GM12875 (cell line): ENCODE data around the gene OVCH2.
A peak's percentile ranks its signal among the peaks of the same experiment; 100 is the strongest.

ENCODE experiments used
- H3K4me3 ChIP-seq: one replicate; pipeline ENCODE4 v1.5.1; 2011; ENCODE audit warnings: low read depth, low read length, control low read depth
- TF ChIP-seq, protein P1 (sequence below): IDR thresholded peaks from 2 replicates; pipeline ENCODE4 v1.5.1; 2011; ENCODE audit warnings: low read depth, mild to moderate bottlenecking, control low read depth, inconsistent platforms, low read length, moderate library complexity, borderline replicate concordance; ENCODE audit not compliant: insufficient read depth

The OVCH2 gene

DNA sequence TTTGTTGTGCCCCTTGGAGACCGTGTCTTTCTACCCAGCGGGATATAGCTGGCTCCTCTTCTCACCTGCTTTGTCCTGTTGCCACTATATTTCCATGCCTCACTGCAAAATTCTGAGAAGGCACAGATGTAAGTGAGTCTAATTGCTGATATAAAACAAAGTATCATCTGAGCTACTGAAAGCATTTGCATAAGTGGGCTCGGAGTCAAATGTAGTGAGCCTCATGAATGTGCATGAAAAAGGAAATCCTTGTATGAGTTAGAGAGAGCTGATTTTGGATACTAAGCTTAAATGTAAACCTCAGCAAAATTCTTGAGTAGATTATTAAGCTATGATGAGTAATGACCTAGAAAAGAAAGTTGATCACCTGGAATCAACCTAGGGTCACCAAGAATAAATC lies 13.9 kb downstream of the OVCH2 start:
- TF ChIP-seq, protein P1, sequence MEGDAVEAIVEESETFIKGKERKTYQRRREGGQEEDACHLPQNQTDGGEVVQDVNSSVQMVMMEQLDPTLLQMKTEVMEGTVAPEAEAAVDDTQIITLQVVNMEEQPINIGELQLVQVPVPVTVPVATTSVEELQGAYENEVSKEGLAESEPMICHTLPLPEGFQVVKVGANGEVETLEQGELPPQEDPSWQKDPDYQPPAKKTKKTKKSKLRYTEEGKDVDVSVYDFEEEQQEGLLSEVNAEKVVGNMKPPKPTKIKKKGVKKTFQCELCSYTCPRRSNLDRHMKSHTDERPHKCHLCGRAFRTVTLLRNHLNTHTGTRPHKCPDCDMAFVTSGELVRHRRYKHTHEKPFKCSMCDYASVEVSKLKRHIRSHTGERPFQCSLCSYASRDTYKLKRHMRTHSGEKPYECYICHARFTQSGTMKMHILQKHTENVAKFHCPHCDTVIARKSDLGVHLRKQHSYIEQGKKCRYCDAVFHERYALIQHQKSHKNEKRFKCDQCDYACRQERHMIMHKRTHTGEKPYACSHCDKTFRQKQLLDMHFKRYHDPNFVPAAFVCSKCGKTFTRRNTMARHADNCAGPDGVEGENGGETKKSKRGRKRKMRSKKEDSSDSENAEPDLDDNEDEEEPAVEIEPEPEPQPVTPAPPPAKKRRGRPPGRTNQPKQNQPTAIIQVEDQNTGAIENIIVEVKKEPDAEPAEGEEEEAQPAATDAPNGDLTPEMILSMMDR, result no peak
- H3K4me3 ChIP-seq, result no peak overlapping the region

DNA sequence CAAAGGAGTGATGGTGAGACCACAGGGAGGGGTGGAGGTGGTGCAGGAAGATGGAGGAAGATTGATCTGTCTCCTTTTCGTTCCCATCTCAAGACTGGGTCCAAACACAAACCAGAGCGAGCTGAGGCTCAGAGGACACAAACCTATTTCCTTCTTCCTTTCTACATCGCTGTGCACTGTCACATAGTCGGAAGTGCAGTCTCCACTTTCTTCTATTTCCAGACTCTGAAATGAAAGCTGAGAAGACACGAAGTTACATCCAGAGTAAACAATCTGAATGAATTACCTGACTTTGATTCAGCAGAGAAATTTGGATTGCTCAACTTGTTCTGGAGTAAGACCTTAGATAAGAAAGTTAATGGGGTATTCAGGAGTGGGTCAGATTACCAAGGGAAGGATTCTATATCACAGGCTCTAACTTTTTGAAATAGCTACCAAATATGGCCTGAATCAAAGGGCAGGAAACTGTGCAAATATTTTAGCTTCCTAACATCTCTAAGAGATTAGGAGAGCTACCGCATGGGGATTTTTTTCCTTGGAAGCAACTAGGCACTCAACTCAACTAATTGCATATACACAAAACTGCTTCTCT lies 14.4 kb downstream of the OVCH2 start:
- TF ChIP-seq, protein P1, result no peak
- H3K4me3 ChIP-seq, result no peak overlapping the region

GRCh38 chr11:7690648-7691047 lies 15.6 kb downstream of the OVCH2 start:
- H3K4me3 ChIP-seq, result no peak overlapping the region
- TF ChIP-seq, protein P1, result no peak

- no peak overlapping the region for H3K4me3 ChIP-seq
- TF ChIP-seq, protein P1, result no peak
These were observed 17.0 kb downstream of the OVCH2 start for GRCh38 chr11:7689239-7689638.

GRCh38 chr11:7688238-7688826 lies 17.9 kb downstream of the OVCH2 start:
- no peak overlapping the region for H3K4me3 ChIP-seq
- TF ChIP-seq, protein P1, result peak; percentile 80

DNA sequence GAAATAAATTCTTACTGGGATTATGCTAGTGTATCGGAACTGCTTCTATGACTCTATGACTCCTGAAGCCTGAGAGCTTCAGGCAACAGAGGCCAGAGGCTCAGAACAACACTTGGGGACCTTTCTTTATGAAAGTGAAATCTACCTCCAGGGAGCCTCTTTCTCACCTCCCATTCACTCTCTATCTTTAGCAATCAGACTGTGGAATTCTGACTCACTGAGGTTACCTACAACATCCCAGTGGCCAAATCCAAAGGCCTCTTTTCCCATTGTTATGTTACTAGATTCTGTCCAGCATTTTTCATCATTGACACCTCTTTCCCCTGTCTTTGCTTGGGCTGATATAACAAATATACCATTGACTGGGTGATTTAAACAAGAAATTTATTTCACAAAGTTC lies 18.9 kb downstream of the OVCH2 start:
- TF ChIP-seq, protein P1, result no peak

GRCh38 chr11:7686761-7687160 lies 19.5 kb downstream of the OVCH2 start:
- no peak overlapping the region for H3K4me3 ChIP-seq
- TF ChIP-seq, protein P1, result no peak

More for the DNA sequence above, 18.9 kb downstream of the OVCH2 start:
- no peak overlapping the region for H3K4me3 ChIP-seq
